ENCODE measurements around the gene CTAGE1.

- no peak for TF ChIP-seq CTCF (IDR thresholded peaks at IDR 0.05)
- TF ChIP-seq POLR2A (IDR thresholded peaks at IDR 0.05; ENCODE audit: low read depth), result no peak
- TF ChIP-seq POLR2AphosphoS5 (IDR thresholded peaks at IDR 0.05), result no peak
Measured at GRCh38 chr18:22394428-22394827, 23.3 kb downstream of the CTAGE1 start.

Measured in esophagus muscularis mucosa (tissue), 3 donors.